Endothelial cell of umbilical vein (primary cell): ENCODE data around the gene MYDGF. TPM values are rescaled to one million over a fixed set of nuclear protein-coding genes. Genes with fewer than 3 reads are reported as not detected.
A peak's percentile ranks its signal among the peaks of the same experiment; 100 is the strongest.

ENCODE experiments used
- BruUV-seq: library from RNA; stranded (reverse); fragments of 400-500 nt; replicated peaks from 2 replicates; lab custom pipeline; 2021; lab: Mats Ljungman, UMichigan
- CTCF ChIA-PET: fragments of 300-600, 350-600 bp; sonication (Branson Sonifier 250); formaldehyde crosslinking; loops from one replicate; lab custom pipeline; 2021; ENCODE audit warnings: antibody characterized with exemption, inconsistent platforms; lab: Charles Lee
- POLR2A ChIA-PET: fragments of 300-600, 350-600 bp; sonication (Branson Sonifier 250); formaldehyde crosslinking; loops from one replicate; lab custom pipeline; 2021; ENCODE audit warnings: antibody characterized with exemption, inconsistent platforms; lab: Charles Lee
- DNase-seq: peaks from one replicate; pipeline ENCODE4 v3.0.0-alpha.2; 2011; ENCODE audit warnings: low read depth, low spot score
- FAIRE-seq: peaks from 2 replicates; lab custom pipeline; 2011; peaks lifted over from hg19 to GRCh38; lab: Jason Lieb, UNC
- H2AFZ ChIP-seq: 2 replicates; pipeline ENCODE4 v1.6.0; 2012; ENCODE audit warnings: low read depth, low read length, control low read depth, inconsistent platforms
- H3K27ac ChIP-seq: 2 replicates; pipeline ENCODE4 v1.5.1; 2011; ENCODE audit warnings: low read depth, mild to moderate bottlenecking, control low read depth, low read length, moderate library complexity; ENCODE audit not compliant: insufficient read depth
- H3K27me3 ChIP-seq, 2 experiments: 2 replicates each; pipeline versions ENCODE4 v1.6.0 to v1.6.1; 2011; ENCODE audit warnings: low read length in 2 of 2, mixed read lengths in 1 of 2; ENCODE audit not compliant: control insufficient read depth in 2 of 2, insufficient read depth in 2 of 2
- H3K36me3 ChIP-seq, 2 experiments: 2 replicates in 1 of 2; 3 replicates in 1 of 2; pipeline ENCODE4 v1.5.1; 2011; ENCODE audit warnings: low read length in 2 of 2, mild to moderate bottlenecking in 1 of 2, moderate library complexity in 1 of 2; ENCODE audit not compliant: control insufficient read depth in 2 of 2, insufficient read depth in 2 of 2; ENCODE audit errors: extremely low read depth in 1 of 2
- H3K4me1 ChIP-seq: 3 replicates; pipeline ENCODE4 v1.5.1; 2011; ENCODE audit warnings: mild to moderate bottlenecking, low read length; ENCODE audit not compliant: control insufficient read depth, insufficient read depth; ENCODE audit errors: extremely low read depth
- H3K4me2 ChIP-seq: 2 replicates; pipeline ENCODE4 v1.6.1; 2011; ENCODE audit warnings: low read length, control low read depth, mixed read lengths; ENCODE audit not compliant: insufficient read depth
- H3K4me3 ChIP-seq, 3 experiments: fragments of 200-600 bp in 1 of 3; sonication (generic), shearing (Covaris generic) in 1 of 3; replicated peaks in 1 of 3; 2 replicates each; pipeline ENCODE4 v1.5.1; 2011 to 2016; ENCODE audit warnings: control low read depth in 3 of 3, low read length in 3 of 3, mild to moderate bottlenecking in 2 of 3, inconsistent platforms in 1 of 3, low read depth in 1 of 3, moderate library complexity in 1 of 3; ENCODE audit not compliant: insufficient read depth in 1 of 3
- H3K79me2 ChIP-seq: 2 replicates; pipeline ENCODE4 v1.6.0; 2012; ENCODE audit warnings: low read length, inconsistent platforms; ENCODE audit not compliant: control insufficient read depth, insufficient read depth
- H3K9ac ChIP-seq: replicated peaks from 2 replicates; pipeline ENCODE3; 2011; ENCODE audit warnings: low read length, control low read depth; ENCODE audit not compliant: insufficient read depth; ENCODE audit errors: extremely low read depth
- H3K9me1 ChIP-seq: replicated peaks from 3 replicates; pipeline ENCODE4 v1.6.0; 2011; ENCODE audit warnings: mild to moderate bottlenecking, low read length; ENCODE audit not compliant: control insufficient read depth, insufficient read depth; ENCODE audit errors: extremely low read depth
- H3K9me3 ChIP-seq: replicated peaks from 2 replicates; pipeline ENCODE4 v1.5.1; 2012; ENCODE audit warnings: low read length, inconsistent platforms; ENCODE audit not compliant: control insufficient read depth, insufficient read depth
- H4K20me1 ChIP-seq: replicated peaks from 2 replicates; pipeline ENCODE3; 2011; ENCODE audit warnings: mild to moderate bottlenecking, low read length; ENCODE audit not compliant: control insufficient read depth, insufficient read depth; ENCODE audit errors: extremely low read depth
- CTCF ChIP-seq, 2 donors: IDR thresholded peaks; 1 replicate in 1 of 2; 2 replicates in 1 of 2; pipeline ENCODE4 v1.5.1; 2011; ENCODE audit warnings: low read length in 2 of 2, mild to moderate bottlenecking in 2 of 2, moderate library complexity in 2 of 2, control low read depth in 1 of 2, inconsistent platforms in 1 of 2, low read depth in 1 of 2; ENCODE audit not compliant: insufficient read depth in 1 of 2; ENCODE audit errors: extremely low read depth in 1 of 2
- EZH2 ChIP-seq: IDR thresholded peaks from 2 replicates; pipeline ENCODE4 v1.6.1; 2012; ENCODE audit warnings: borderline replicate concordance, low read depth, mild to moderate bottlenecking, moderate library complexity, low read length, inconsistent platforms; ENCODE audit not compliant: severe bottlenecking
- GATA2 ChIP-seq: IDR thresholded peaks from 2 replicates; pipeline ENCODE4 v1.7.0; 2011; ENCODE audit warnings: low read depth, mild to moderate bottlenecking, moderate library complexity, mixed read lengths, low read length; ENCODE audit not compliant: insufficient read length, insufficient read depth
- MAX ChIP-seq: IDR thresholded peaks from 2 replicates; pipeline ENCODE4 v1.6.1; 2011; ENCODE audit not compliant: insufficient read depth, insufficient read length
- MYC ChIP-seq: IDR thresholded peaks from one replicate; pipeline ENCODE4 v1.6.1; 2011; ENCODE audit warnings: mild to moderate bottlenecking, low read depth, low read length
- POLR2A ChIP-seq: IDR thresholded peaks from 2 replicates; pipeline ENCODE4 v1.6.1; 2012; ENCODE audit warnings: low read depth, mild to moderate bottlenecking, control low read depth, low read length
- dilution Hi-C: fragments of 300-500 bp; cut with MboI; formaldehyde crosslinking; loops from one replicate; pipeline ENCODE4 v1.15.0; 2019; ENCODE audit warnings: low sequenced_read_pairs; ENCODE audit not compliant: extremely low pct_ligation_motif_present
- intact Hi-C: fragments of 100-400 bp; cut with micrococcal nuclease; formaldehyde crosslinking; loops from one replicate; pipeline ENCODE4 v1.10.0; 2022
- polyA plus RNA-seq, 4 experiments: library from polyadenylated mRNA; depleted of rRNA in 3 of 4; stranded (reverse) in 3 of 4; unstranded in 1 of 4; fragments of >200 nt; gene quantifications; 2 replicates each; pipeline versions ENCODE4 v1.2.1 to v1.2.3, GENCODE V29; 2011 to 2012; ENCODE audit warnings: missing spikeins in 1 of 4
- total RNA-seq: library from RNA; stranded (reverse); gene quantifications from 2 replicates; pipeline ENCODE4 v1.2.3, GENCODE V29; 2021

Gene MYDGF
- total and polyA plus RNA-seq, 2 donors (not counting 3 experiments of a cell fraction or from before 2014, with no cell fraction given) = 191 to 337 TPM

- Histone ChIP-seq H3K9me1 (no peaks in the 10 kb centered on the region), H3K36me3 (peaks cover 11 to 58% of the 10 kb centered on the region in 2 experiments), H2AFZ (no peak overlapping the region), H3K27me3 (no peaks in the 10 kb centered on the region), H3K4me1 (peaks cover 9% of the 10 kb centered on the region), H3K79me2 (no peaks in the 10 kb centered on the region), H3K4me2 (no peak overlapping the region), H3K9ac (no peak overlapping the region), H3K9me3 (no peaks in the 10 kb centered on the region), H3K27ac (peak overlapping the region; percentile 45), H3K4me3 (no peak overlapping the region), H4K20me1 (no peaks in the 10 kb centered on the region)
- BruUV-seq = TSS peak; percentile 15
- no peak for TF ChIP-seq EZH2
- TF ChIP-seq MAX = peak; percentile 71
- no peak for TF ChIP-seq GATA2
- TF ChIP-seq MYC = no peak
- no peak for TF ChIP-seq CTCF (IDR thresholded peaks at IDR 0.05; ENCODE audit: extremely low read depth in 1 of 2, insufficient read depth in 1 of 2, low read depth in 1 of 2, low read length in 2 of 2)
- TF ChIP-seq POLR2A = peak; percentile 31
- CTCF ChIA-PET = interaction anchor here (1.4 to 1.8 kb wide), 2 partner anchors 97 kb away, joined by 4 to 5 read pairs; partner anchors contain the start of gene FEM1A
- POLR2A ChIA-PET = no interaction called here
- FAIRE-seq (peak; percentile 95), DNase-seq (peak; percentile 78)
- dilution Hi-C loops (no loop called here), intact Hi-C loops (no loop called here)
These were observed 24.3 kb upstream of the MYDGF start for GRCh38 chr19:4694211-4694987.
